ENCODE data around the gene KRTAP10-11.

DNA sequence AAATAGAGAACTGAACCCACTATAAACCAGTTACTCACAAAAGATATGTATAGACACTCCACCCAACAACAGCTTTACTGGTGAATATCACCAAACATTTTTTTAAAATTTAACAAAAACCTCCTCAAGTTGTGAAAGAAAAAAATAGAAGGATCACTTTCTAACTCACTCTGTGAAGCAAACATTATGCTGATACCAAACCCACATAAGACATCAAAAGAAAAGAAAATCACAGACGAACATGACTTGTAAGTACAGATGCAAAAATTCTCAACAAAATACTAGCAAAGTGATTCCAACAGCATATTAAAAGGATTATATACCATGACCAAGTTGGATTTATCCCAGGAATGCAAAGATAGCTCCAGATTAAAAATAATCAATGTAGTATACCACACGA, 45.5 kb downstream of the KRTAP10-11 start:
- no peak for TF ChIP-seq POLR2AphosphoS5 (IDR thresholded peaks at IDR 0.05; ENCODE audit: low read depth)
- TF ChIP-seq, protein P1, sequence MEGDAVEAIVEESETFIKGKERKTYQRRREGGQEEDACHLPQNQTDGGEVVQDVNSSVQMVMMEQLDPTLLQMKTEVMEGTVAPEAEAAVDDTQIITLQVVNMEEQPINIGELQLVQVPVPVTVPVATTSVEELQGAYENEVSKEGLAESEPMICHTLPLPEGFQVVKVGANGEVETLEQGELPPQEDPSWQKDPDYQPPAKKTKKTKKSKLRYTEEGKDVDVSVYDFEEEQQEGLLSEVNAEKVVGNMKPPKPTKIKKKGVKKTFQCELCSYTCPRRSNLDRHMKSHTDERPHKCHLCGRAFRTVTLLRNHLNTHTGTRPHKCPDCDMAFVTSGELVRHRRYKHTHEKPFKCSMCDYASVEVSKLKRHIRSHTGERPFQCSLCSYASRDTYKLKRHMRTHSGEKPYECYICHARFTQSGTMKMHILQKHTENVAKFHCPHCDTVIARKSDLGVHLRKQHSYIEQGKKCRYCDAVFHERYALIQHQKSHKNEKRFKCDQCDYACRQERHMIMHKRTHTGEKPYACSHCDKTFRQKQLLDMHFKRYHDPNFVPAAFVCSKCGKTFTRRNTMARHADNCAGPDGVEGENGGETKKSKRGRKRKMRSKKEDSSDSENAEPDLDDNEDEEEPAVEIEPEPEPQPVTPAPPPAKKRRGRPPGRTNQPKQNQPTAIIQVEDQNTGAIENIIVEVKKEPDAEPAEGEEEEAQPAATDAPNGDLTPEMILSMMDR (conservative IDR thresholded peaks at IDR 0.05; ENCODE audit: low read depth in 2 of 2) = no peak
- TF ChIP-seq EZH2 (IDR thresholded peaks at IDR 0.05; ENCODE audit: low read depth, unreplicated experiment) = no peak
- TF ChIP-seq, protein P2, sequence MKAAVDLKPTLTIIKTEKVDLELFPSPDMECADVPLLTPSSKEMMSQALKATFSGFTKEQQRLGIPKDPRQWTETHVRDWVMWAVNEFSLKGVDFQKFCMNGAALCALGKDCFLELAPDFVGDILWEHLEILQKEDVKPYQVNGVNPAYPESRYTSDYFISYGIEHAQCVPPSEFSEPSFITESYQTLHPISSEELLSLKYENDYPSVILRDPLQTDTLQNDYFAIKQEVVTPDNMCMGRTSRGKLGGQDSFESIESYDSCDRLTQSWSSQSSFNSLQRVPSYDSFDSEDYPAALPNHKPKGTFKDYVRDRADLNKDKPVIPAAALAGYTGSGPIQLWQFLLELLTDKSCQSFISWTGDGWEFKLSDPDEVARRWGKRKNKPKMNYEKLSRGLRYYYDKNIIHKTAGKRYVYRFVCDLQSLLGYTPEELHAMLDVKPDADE (IDR thresholded peaks at IDR 0.05) = no peak
- TF ChIP-seq STAT1 (IDR thresholded peaks at IDR 0.05; ENCODE audit: unreplicated experiment) = no peak
- no peak for TF ChIP-seq JUNB (IDR thresholded peaks at IDR 0.05; ENCODE audit: unreplicated experiment)
- TF ChIP-seq EZH2phosphoT487 (IDR thresholded peaks at IDR 0.05; ENCODE audit: unreplicated experiment) = no peak

Measured in GM23338 (cell line).